ENCODE data around the gene CELA3B. TPM values are rescaled to one million over a fixed set of nuclear protein-coding genes. Genes with fewer than 3 reads are reported as not detected.

CELA3B gene
- total RNA-seq, 2 donors from 2014 or later: 12,815 to 27,120 TPM

DNA sequence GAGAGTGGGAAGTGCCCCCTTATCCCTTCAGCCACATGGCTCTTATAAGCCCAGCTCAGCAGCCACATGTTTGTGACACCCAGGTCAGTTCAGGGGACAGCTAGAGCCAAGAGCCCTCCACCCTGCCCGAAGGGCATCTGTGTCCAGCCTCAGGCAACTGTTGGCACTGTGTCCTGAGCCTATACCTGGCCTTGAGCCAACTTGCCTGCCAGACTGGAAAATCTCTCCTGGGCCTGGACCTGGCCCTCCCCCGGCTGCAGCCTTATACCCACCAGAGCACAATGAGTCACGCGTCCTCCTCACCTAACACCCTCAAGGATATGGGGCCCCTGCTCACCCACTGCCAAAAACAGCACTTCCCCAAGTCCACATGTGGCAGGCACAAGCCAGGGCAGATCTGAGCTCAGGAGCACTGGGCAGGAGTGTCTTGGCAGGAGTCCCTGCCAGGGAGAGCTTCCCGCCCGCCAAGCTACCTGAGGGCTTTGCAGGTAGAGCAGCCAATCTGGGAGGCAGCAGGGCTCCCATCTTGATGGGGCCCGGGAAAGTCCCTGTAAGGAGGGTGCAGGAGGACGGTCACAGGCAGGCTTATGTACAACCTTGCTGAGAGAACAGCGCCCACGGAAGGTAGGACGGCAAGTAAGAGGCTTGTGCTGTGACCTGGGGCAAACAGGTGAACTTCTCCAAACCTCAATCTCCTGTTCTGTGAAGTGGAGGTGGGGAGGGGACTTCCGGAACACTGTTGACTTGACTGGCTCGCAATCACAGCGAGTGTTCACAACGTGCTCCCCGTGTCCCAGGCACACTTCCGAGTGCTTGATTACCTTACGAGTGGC lies 19.9 kb upstream of the CELA3B start:
- Histone ChIP-seq H3K36me3 (replicated peaks in 1 of 2; ENCODE audit: insufficient read depth in 1 of 2, low read depth in 2 of 2) (no peaks in the 10 kb centered on the region), H3K27ac (peak overlapping the region; percentile 70 to 87 (median 81)), H3K27me3 (no peaks in the 10 kb centered on the region), H3K4me3 (no peak overlapping the region), H3K9me3 (no peaks in the 10 kb centered on the region), H3K4me1 (peaks cover 37% of the 10 kb centered on the region)
- ATAC-seq (peak; percentile 87), DNase-seq (peak; percentile 85 to 97 (median 93))
- 11 to 22% methylated on average over 10 to 18 of the region's 18 CpGs for WGBS, 2 donors
- intact Hi-C loops (cut with DNase I): no loop called here
- no peak for TF ChIP-seq CTCF (IDR thresholded peaks at IDR 0.05)
- peak in 2 of 3 donors; percentile 32 to 57 for TF ChIP-seq POLR2A (IDR thresholded peaks at IDR 0.05)

GRCh38 chr1:21961337-21961736 lies 15.5 kb upstream of the CELA3B start:
- no peaks in the 10 kb centered on the region for H3K36me3 ChIP-seq (replicated peaks in 1 of 2; ENCODE audit: insufficient read depth in 1 of 2, low read depth in 2 of 2)
- no peak overlapping the region for H3K4me3 ChIP-seq
- intact Hi-C loops (cut with DNase I): no loop called here
- no peak overlapping the region for H3K27ac ChIP-seq
- no peaks in the 10 kb centered on the region for H3K9me3 ChIP-seq
- ATAC-seq (no peak), DNase-seq (no peak)
- H3K27me3 ChIP-seq: no peaks in the 10 kb centered on the region
- 76 to 89% methylated on average over 2 of the region's 2 CpGs for WGBS, 2 donors
- H3K4me1 ChIP-seq: peaks cover 36% of the 10 kb centered on the region
- TF ChIP-seq CTCF (IDR thresholded peaks at IDR 0.05) (no peak), POLR2A (IDR thresholded peaks at IDR 0.05) (no peak)

GRCh38 chr1:21961799-21962198 lies 15.0 kb upstream of the CELA3B start:
- H3K4me1 ChIP-seq: peaks cover 31% of the 10 kb centered on the region
- no peak for TF ChIP-seq POLR2A (IDR thresholded peaks at IDR 0.05)
- no peak for TF ChIP-seq CTCF (IDR thresholded peaks at IDR 0.05)
- H3K36me3 ChIP-seq (replicated peaks in 1 of 2; ENCODE audit: insufficient read depth in 1 of 2, low read depth in 2 of 2): no peaks in the 10 kb centered on the region
- intact Hi-C loops (cut with DNase I): no loop called here
- DNase-seq (no peak), ATAC-seq (no peak)
- 35% methylated on average over 2 of the region's 2 CpGs; no CpG with 5 or more reads in 1 of the 2 donors for WGBS, 2 donors
- H3K9me3 ChIP-seq: no peaks in the 10 kb centered on the region
- H3K27ac ChIP-seq: no peak overlapping the region
- H3K4me3 ChIP-seq: no peak overlapping the region
- no peaks in the 10 kb centered on the region for H3K27me3 ChIP-seq

DNA sequence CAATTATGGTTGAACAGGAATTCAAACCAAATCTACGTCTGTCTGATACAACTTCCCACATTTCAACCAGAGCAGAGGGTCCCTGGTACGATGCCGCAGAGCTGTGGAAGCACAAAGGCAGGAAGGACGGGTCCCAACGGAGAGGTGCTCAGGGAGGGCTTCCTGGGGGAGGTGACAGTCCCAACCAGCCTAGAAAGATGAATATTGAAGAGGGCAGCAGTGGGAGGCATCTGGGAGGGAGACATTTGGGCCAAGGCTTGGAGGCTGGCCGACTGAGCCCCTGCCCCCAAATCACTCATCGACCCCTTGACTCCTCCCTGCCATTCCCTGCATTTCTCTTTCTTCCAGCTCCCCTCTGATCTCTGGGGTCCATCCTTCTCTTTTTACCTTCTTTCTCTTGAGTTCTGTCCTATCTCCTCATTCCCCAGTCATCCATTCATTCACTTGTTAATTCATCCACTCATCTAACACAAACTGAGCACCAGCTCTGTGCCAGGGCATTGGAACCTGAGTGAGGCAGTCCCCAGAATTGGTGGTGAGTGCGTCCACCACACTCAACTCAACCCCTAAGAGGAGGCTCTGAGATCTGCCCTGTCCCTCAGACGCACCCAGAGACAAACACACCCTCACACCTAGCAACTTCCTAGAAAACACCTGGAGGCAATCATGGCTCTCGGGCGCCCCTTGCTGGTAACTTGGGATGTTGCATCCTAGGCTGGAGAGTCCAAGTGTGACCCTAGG lies 13.2 kb upstream of the CELA3B start:
- intact Hi-C loops (cut with DNase I): no loop called here
- DNase-seq: peak; percentile 82 to 89 (median 86)
- H3K9me3 ChIP-seq: no peaks in the 10 kb centered on the region
- no peaks in the 10 kb centered on the region for H3K36me3 ChIP-seq (replicated peaks in 1 of 2; ENCODE audit: insufficient read depth in 1 of 2, low read depth in 2 of 2)
- TF ChIP-seq POLR2A (IDR thresholded peaks at IDR 0.05) (no peak), CTCF (IDR thresholded peaks at IDR 0.05) (peak; percentile 81 to 93 (median 91))
- no peak overlapping the region for H3K4me3 ChIP-seq
- H3K4me1 ChIP-seq: peaks cover 15% of the 10 kb centered on the region
- no peaks in the 10 kb centered on the region for H3K27me3 ChIP-seq
- WGBS, 2 donors: 46 to 53% methylated on average over 11 of the region's 11 CpGs
- peak; percentile 90 for ATAC-seq
- no peak overlapping the region for H3K27ac ChIP-seq

Measured in body of pancreas (tissue), 4 donors.